H1 (cell line): ENCODE data around the gene RREB1. TPM values are rescaled to one million over a fixed set of nuclear protein-coding genes. Genes with fewer than 3 reads are reported as not detected.

ENCODE experiments used
- CTCF ChIA-PET: fragments of 300-600 bp; sonication (Branson Sonifier 250); formaldehyde crosslinking; loops from one replicate; lab custom pipeline; 2021; ENCODE audit not compliant: partially characterized antibody; lab: Charles Lee
- POLR2A ChIA-PET: fragments of 300-600 bp; sonication (Branson Sonifier 250); formaldehyde crosslinking; loops from one replicate; lab custom pipeline; 2021; ENCODE audit warnings: inconsistent platforms; ENCODE audit not compliant: partially characterized antibody; lab: Charles Lee
- DNase-seq, 2 experiments: peaks; one replicate each; pipeline versions ENCODE4 v3.0.0 to v3.0.0-alpha.2; 2010 to 2022; ENCODE audit warnings: low spot score in 2 of 2, low read depth in 1 of 2, mixed read lengths in 1 of 2
- FAIRE-seq: peaks from 2 replicates; lab custom pipeline; 2011; peaks lifted over from hg19 to GRCh38; lab: Jason Lieb, UNC
- H2AFZ ChIP-seq: 2 replicates; pipeline ENCODE4 v1.8.1; 2012; ENCODE audit warnings: low read length, inconsistent platforms
- H2AK5ac ChIP-seq: 2 replicates; pipeline ENCODE4 v1.6.1; 2013; ENCODE audit warnings: low read depth, low read length
- H2BK120ac ChIP-seq: replicated peaks from 2 replicates; pipeline ENCODE3; 2013; ENCODE audit warnings: low read depth, low read length, inconsistent platforms
- H2BK12ac ChIP-seq: 2 replicates; pipeline ENCODE4 v1.6.1; 2013; ENCODE audit warnings: low read depth, low read length
- H2BK15ac ChIP-seq: 2 replicates; pipeline ENCODE4 v1.6.1; 2013; ENCODE audit warnings: low read length
- H2BK20ac ChIP-seq: 2 replicates; pipeline ENCODE4 v1.6.1; 2013; ENCODE audit warnings: low read length
- H2BK5ac ChIP-seq: 2 replicates; pipeline ENCODE4 v1.6.1; 2013; ENCODE audit warnings: low read depth, low read length
- H3K14ac ChIP-seq: 2 replicates; pipeline ENCODE4 v1.6.1; 2013; ENCODE audit warnings: inconsistent platforms; ENCODE audit not compliant: insufficient read length
- H3K18ac ChIP-seq: 2 replicates; pipeline ENCODE4 v1.6.1; 2013; ENCODE audit warnings: low read length; ENCODE audit errors: extremely low read depth
- H3K23ac ChIP-seq: 2 replicates; pipeline ENCODE4 v1.6.1; 2013; ENCODE audit warnings: inconsistent platforms; ENCODE audit not compliant: insufficient read length
- H3K23me2 ChIP-seq: 2 replicates; pipeline ENCODE4 v1.6.1; 2013; ENCODE audit warnings: low read depth, low read length
- H3K27ac ChIP-seq: 2 replicates; pipeline ENCODE4 v1.6.1; 2011; ENCODE audit warnings: low read depth, low read length, inconsistent platforms
- H3K27me3 ChIP-seq, 4 experiments: replicated peaks in 1 of 4; 1 replicate in 1 of 4; 2 replicates in 3 of 4; pipeline versions ENCODE4 v1.6.1 to v1.8.1; 2011 to 2013; ENCODE audit warnings: low read length in 3 of 4, mild to moderate bottlenecking in 3 of 4, inconsistent platforms in 2 of 4, mixed read lengths in 2 of 4, moderate library complexity in 1 of 4; ENCODE audit not compliant: control insufficient read depth in 3 of 4, insufficient read depth in 3 of 4; ENCODE audit errors: extremely low read depth in 1 of 4
- H3K36me3 ChIP-seq, 4 experiments: 2 replicates each; pipeline versions ENCODE4 v1.6.1 to v1.8.1; 2011 to 2013; ENCODE audit warnings: mild to moderate bottlenecking in 4 of 4, low read length in 3 of 4, moderate library complexity in 2 of 4, control low read depth in 1 of 4, inconsistent platforms in 1 of 4; ENCODE audit not compliant: insufficient read depth in 4 of 4, control insufficient read depth in 2 of 4
- H3K4ac ChIP-seq: replicated peaks from 2 replicates; pipeline ENCODE3; 2013; ENCODE audit warnings: low read length, low read depth, mixed read lengths, inconsistent platforms; ENCODE audit not compliant: insufficient read length
- H3K4me1 ChIP-seq, 4 experiments: replicated peaks in 1 of 4; 1 replicate in 1 of 4; 2 replicates in 3 of 4; pipeline versions ENCODE4 v1.6.1 to v1.8.1; 2011 to 2013; ENCODE audit warnings: low read length in 3 of 4, inconsistent platforms in 2 of 4, mixed read lengths in 1 of 4; ENCODE audit not compliant: insufficient read depth in 4 of 4, control insufficient read depth in 3 of 4
- H3K4me2 ChIP-seq, 2 experiments: 2 replicates each; pipeline versions ENCODE4 v1.6.1 to v1.8.1; 2011 to 2013; ENCODE audit warnings: low read depth in 2 of 2, low read length in 2 of 2, control low read depth in 1 of 2, inconsistent platforms in 1 of 2, mild to moderate bottlenecking in 1 of 2; ENCODE audit not compliant: insufficient read depth in 1 of 2
- H3K4me3 ChIP-seq, 4 experiments: fragments of 200-600, 300-600 bp in 1 of 4; sonication (generic), shearing (Covaris generic), sonication (Bioruptor Twin) in 1 of 4; 2 replicates each; pipeline versions ENCODE4 v1.5.1 to v1.8.1; 2011 to 2016; ENCODE audit warnings: low read length in 4 of 4, low read depth in 3 of 4, control low read depth in 2 of 4, inconsistent platforms in 2 of 4, mild to moderate bottlenecking in 2 of 4, mixed read lengths in 1 of 4, moderate library complexity in 1 of 4; ENCODE audit not compliant: insufficient read depth in 2 of 4; ENCODE audit errors: extremely low read depth in 1 of 4
- H3K56ac ChIP-seq: replicated peaks from 2 replicates; pipeline ENCODE3; 2013; ENCODE audit warnings: low read depth, mild to moderate bottlenecking, mixed read lengths, low read length, inconsistent platforms; ENCODE audit not compliant: insufficient read length
- H3K79me1 ChIP-seq: 2 replicates; pipeline ENCODE4 v1.6.1; 2013; ENCODE audit warnings: low read depth, low read length, control low read depth
- H3K79me2 ChIP-seq, 2 experiments: 2 replicates each; pipeline versions ENCODE4 v1.6.1 to v1.8.1; 2012 to 2013; ENCODE audit warnings: low read length in 2 of 2, mild to moderate bottlenecking in 2 of 2, inconsistent platforms in 1 of 2; ENCODE audit not compliant: insufficient read depth in 2 of 2, control insufficient read depth in 1 of 2
- H3K9ac ChIP-seq, 4 experiments: replicated peaks in 1 of 4; 1 replicate in 1 of 4; 2 replicates in 3 of 4; pipeline versions ENCODE4 v1.6.1 to v1.8.1; 2011 to 2013; ENCODE audit warnings: low read depth in 3 of 4, low read length in 3 of 4, control low read depth in 2 of 4, mild to moderate bottlenecking in 2 of 4, moderate library complexity in 2 of 4, inconsistent platforms in 1 of 4; ENCODE audit errors: extremely low read depth in 1 of 4
- H3K9me3 ChIP-seq, 2 experiments: 2 replicates each; pipeline versions ENCODE4 v1.6.1 to v1.8.1; 2012 to 2013; ENCODE audit warnings: mild to moderate bottlenecking in 2 of 2, moderate library complexity in 2 of 2, control low read depth in 1 of 2, inconsistent platforms in 1 of 2, low read depth in 1 of 2, low read length in 1 of 2, mixed read lengths in 1 of 2; ENCODE audit not compliant: insufficient read depth in 2 of 2
- H4K20me1 ChIP-seq, 2 experiments: replicated peaks in 1 of 2; 2 replicates each; pipeline versions ENCODE3 to v1.8.1; 2011 to 2013; ENCODE audit warnings: inconsistent platforms in 2 of 2, low read length in 2 of 2, mild to moderate bottlenecking in 1 of 2; ENCODE audit not compliant: insufficient read depth in 2 of 2, control insufficient read depth in 1 of 2
- H4K5ac ChIP-seq: 2 replicates; pipeline ENCODE4 v1.6.1; 2013; ENCODE audit warnings: low read length, low read depth, mixed read lengths, inconsistent platforms; ENCODE audit not compliant: insufficient read length
- H4K8ac ChIP-seq: 2 replicates; pipeline ENCODE4 v1.8.0; 2013; ENCODE audit warnings: mild to moderate bottlenecking, moderate library complexity, low read length, inconsistent platforms; ENCODE audit not compliant: insufficient read depth; ENCODE audit errors: extremely low read depth
- H4K91ac ChIP-seq: replicated peaks from 2 replicates; pipeline ENCODE3; 2013; ENCODE audit warnings: low read length, mixed read lengths, inconsistent platforms; ENCODE audit not compliant: insufficient read length
- ASH2L ChIP-seq: fragments of 200-600, 300-600 bp; sonication (generic); IDR thresholded peaks from one replicate; pipeline ENCODE4 v1.7.1; 2017; ENCODE audit warnings: low read length
- CBX8 ChIP-seq: fragments of 300-800, 300-1000 bp; sonication (generic); IDR thresholded peaks from 2 replicates; pipeline ENCODE4 v1.7.1; 2016; ENCODE audit warnings: low read depth, low read length, borderline replicate concordance
- CEBPB ChIP-seq: IDR thresholded peaks from 2 replicates; pipeline ENCODE4 v1.6.1; 2012; ENCODE audit warnings: low read depth, low read length
- EP300 ChIP-seq, 2 experiments: IDR thresholded peaks; 1 replicate in 1 of 2; 2 replicates in 1 of 2; pipeline ENCODE4 v1.6.1; 2011 to 2012; ENCODE audit warnings: low read depth in 2 of 2, low read length in 2 of 2, mild to moderate bottlenecking in 2 of 2, borderline replicate concordance in 1 of 2, inconsistent platforms in 1 of 2, moderate library complexity in 1 of 2
- HDAC2 ChIP-seq, 2 experiments: fragments of 300-600 bp in 1 of 2; sonication (generic) in 1 of 2; IDR thresholded peaks; 2 replicates each; pipeline ENCODE4 v1.6.1; 2011 to 2012; ENCODE audit warnings: low read depth in 2 of 2, low read length in 2 of 2, mild to moderate bottlenecking in 2 of 2, moderate library complexity in 2 of 2, borderline replicate concordance in 1 of 2, inconsistent platforms in 1 of 2
- HDAC6 ChIP-seq: IDR thresholded peaks from one replicate; pipeline ENCODE4 v1.7.1; 2012; ENCODE audit warnings: low read depth, mild to moderate bottlenecking, inconsistent platforms, low read length, moderate library complexity
- RXRA ChIP-seq: IDR thresholded peaks from 2 replicates; pipeline ENCODE4 v1.6.1; 2011; ENCODE audit warnings: low read depth, mild to moderate bottlenecking, low read length, moderate library complexity; ENCODE audit not compliant: insufficient read depth
- SAP30 ChIP-seq: fragments of 300-600 bp; sonication (generic); IDR thresholded peaks from 2 replicates; pipeline ENCODE4 v1.7.1; 2012; ENCODE audit warnings: low read length, moderate library complexity, mild to moderate bottlenecking, inconsistent platforms; ENCODE audit not compliant: insufficient read depth, insufficient replicate concordance
- SIX5 ChIP-seq: IDR thresholded peaks from 2 replicates; pipeline ENCODE4 v1.6.1; 2011; ENCODE audit warnings: mild to moderate bottlenecking, low read depth, low read length
- SP1 ChIP-seq: IDR thresholded peaks from 2 replicates; pipeline ENCODE4 v1.6.1; 2011; ENCODE audit warnings: low read depth, low read length
- TCF12 ChIP-seq: IDR thresholded peaks from 2 replicates; pipeline ENCODE4 v1.6.1; 2011; ENCODE audit warnings: low read depth, mild to moderate bottlenecking, low read length
- TEAD4 ChIP-seq: IDR thresholded peaks from 2 replicates; pipeline ENCODE4 v1.6.1; 2012; ENCODE audit warnings: low read depth, low read length, inconsistent platforms, mixed read lengths
- YY1 ChIP-seq: IDR thresholded peaks from 2 replicates; pipeline ENCODE4 v1.6.1; 2011; ENCODE audit warnings: low read depth, mild to moderate bottlenecking, low read length
- polyA plus RNA-seq, 7 experiments: library from polyadenylated mRNA; depleted of rRNA in 3 of 7; stranded (reverse) in 5 of 7; unstranded in 2 of 7; fragments of >200 nt in 5 of 7; fragments of 200-250 nt in 2 of 7; gene quantifications; 1 replicate in 5 of 7; 2 replicates in 1 of 7; 4 replicates in 1 of 7; pipeline versions ENCODE4 v1.2.1 to v1.2.3, GENCODE V29; 2011 to 2013; ENCODE audit warnings: missing spikeins in 2 of 7, mixed read lengths in 2 of 7
- total RNA-seq: library from RNA; stranded (reverse); fragmentation: NEBNext Ultra II Directional; extraction: Animal tissue kit (Norgen Biotek cat#: 25700); gene quantifications from 2 replicates; pipeline ENCODE4 v1.2.1, GENCODE V29; 2021
- TF ChIP-seq, protein P1 (sequence below): IDR thresholded peaks from 2 replicates; pipeline ENCODE4 v1.6.1; 2011; ENCODE audit warnings: low read depth, mild to moderate bottlenecking, low read length; ENCODE audit not compliant: insufficient read depth

RREB1 gene
- total and polyA plus RNA-seq, 2 of the 8 experiments (the other 6 are each of a cell fraction or from before 2014, with no cell fraction given): 3.9 to 34.7 TPM

DNA sequence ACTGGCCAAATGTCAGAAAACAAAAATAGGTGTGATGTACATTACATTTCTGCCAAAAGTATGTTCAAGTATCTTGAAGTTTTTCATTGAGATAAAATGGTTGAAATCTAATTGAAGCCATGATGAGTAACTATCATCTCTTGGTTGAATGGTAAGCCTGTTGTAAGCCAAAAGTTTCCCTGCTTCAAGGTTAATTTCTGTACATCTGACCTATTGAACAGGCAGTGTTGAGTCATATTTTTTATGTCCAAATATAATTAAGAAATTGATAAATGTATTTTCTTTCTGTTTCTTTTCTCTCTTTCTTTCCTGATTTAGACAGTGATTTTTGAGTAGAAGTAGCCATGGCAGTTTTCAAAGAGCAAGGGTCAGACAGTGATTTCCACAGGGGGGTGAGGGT, 4.4 kb downstream of the RREB1 start:
- Histone ChIP-seq H3K9ac (no peak overlapping the region), H4K20me1 (peaks cover 20 to 25% of the 10 kb centered on the region in 2 experiments), H3K23me2 (peaks cover 5% of the 10 kb centered on the region; the same call in 1 of the 2 replicates), H2BK12ac (no peak overlapping the region), H3K9me3 (no peaks in the 10 kb centered on the region), H3K4me2 (peak overlapping the region in 1 of 2 experiments; percentile 74; a peak in 2 of 4 replicates), H3K27ac (no peak overlapping the region), H3K4me3 (peak overlapping the region in 1 of 4 experiments; percentile 33; a peak in 1 of 8 replicates), H2AFZ (no peak overlapping the region), H3K79me1 (peaks cover 8% of the 10 kb centered on the region), H3K79me2 (peaks cover 5 to 78% of the 10 kb centered on the region in 2 experiments; a peak in 3 of 4 replicates), H3K36me3 (no peaks in the 10 kb centered on the region), H4K8ac (no peak overlapping the region), H3K4me1 (peaks cover 6 to 16% (median 11%) of the 10 kb centered on the region in 4 experiments), H2BK120ac (no peak overlapping the region), H3K27me3 (peaks cover 0 to 21% (median 8%) of the 10 kb centered on the region in 4 experiments; a peak in 5 of 7 replicates), H4K91ac (no peak overlapping the region), H2BK15ac (no peak overlapping the region), H2BK20ac (no peak overlapping the region), H3K18ac (no peak overlapping the region), H4K5ac (no peak overlapping the region), H2AK5ac (no peak overlapping the region), H3K56ac (no peak overlapping the region), H2BK5ac (no peak overlapping the region), H3K23ac (no peak overlapping the region), H3K14ac (no peak overlapping the region), H3K4ac (no peak overlapping the region)
- ChIA-PET CTCF (interaction anchor here (1.3 to 2.0 kb wide), 2 partner anchors 126 to 127 kb away, joined by 3 to 4 read pairs; no protein-coding TSS in a partner anchor), POLR2A (interaction anchor here (2.2 kb wide), 1 partner anchor 7 kb away, joined by 5 read pairs; no protein-coding TSS in a partner anchor)
- no peak for DNase-seq
- no peak for FAIRE-seq
- no peak for TF ChIP-seq ASH2L
- no peak for TF ChIP-seq SP1
- no peak for TF ChIP-seq SIX5
- no peak for TF ChIP-seq HDAC6
- TF ChIP-seq, protein P1, sequence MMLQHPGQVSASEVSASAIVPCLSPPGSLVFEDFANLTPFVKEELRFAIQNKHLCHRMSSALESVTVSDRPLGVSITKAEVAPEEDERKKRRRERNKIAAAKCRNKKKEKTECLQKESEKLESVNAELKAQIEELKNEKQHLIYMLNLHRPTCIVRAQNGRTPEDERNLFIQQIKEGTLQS: no peak
- no peak for TF ChIP-seq CBX8
- no peak for TF ChIP-seq TEAD4
- no peak for TF ChIP-seq HDAC2 (IDR thresholded peaks at IDR 0.05; ENCODE audit: borderline replicate concordance in 1 of 2, low read depth in 2 of 2, low read length in 2 of 2)
- TF ChIP-seq CEBPB: no peak
- TF ChIP-seq RXRA: no peak
- no peak for TF ChIP-seq EP300 (IDR thresholded peaks at IDR 0.05; ENCODE audit: borderline replicate concordance in 1 of 2, low read depth in 2 of 2, low read length in 2 of 2)
- no peak for TF ChIP-seq TCF12
- no peak for TF ChIP-seq SAP30
- no peak for TF ChIP-seq YY1
